Measurements from ENCODE around the gene ZNF511.

GRCh38 chr10:133350950-133351329 is 42.2 kb downstream of the ZNF511 start:
- TF ChIP-seq, protein P1, sequence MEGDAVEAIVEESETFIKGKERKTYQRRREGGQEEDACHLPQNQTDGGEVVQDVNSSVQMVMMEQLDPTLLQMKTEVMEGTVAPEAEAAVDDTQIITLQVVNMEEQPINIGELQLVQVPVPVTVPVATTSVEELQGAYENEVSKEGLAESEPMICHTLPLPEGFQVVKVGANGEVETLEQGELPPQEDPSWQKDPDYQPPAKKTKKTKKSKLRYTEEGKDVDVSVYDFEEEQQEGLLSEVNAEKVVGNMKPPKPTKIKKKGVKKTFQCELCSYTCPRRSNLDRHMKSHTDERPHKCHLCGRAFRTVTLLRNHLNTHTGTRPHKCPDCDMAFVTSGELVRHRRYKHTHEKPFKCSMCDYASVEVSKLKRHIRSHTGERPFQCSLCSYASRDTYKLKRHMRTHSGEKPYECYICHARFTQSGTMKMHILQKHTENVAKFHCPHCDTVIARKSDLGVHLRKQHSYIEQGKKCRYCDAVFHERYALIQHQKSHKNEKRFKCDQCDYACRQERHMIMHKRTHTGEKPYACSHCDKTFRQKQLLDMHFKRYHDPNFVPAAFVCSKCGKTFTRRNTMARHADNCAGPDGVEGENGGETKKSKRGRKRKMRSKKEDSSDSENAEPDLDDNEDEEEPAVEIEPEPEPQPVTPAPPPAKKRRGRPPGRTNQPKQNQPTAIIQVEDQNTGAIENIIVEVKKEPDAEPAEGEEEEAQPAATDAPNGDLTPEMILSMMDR (IDR thresholded peaks at IDR 0.05) = no peak
- TF ChIP-seq POLR2A (IDR thresholded peaks at IDR 0.05) = no peak
